Measurements from ENCODE around the gene RAB44. TPM values are rescaled to one million over a fixed set of nuclear protein-coding genes. Genes with fewer than 3 reads are reported as not detected.
A peak's percentile ranks its signal among the peaks of the same experiment; 100 is the strongest.

Gene RAB44
- total RNA-seq, 1 donor from 2014 or later = not detected

- peaks cover 35 to 60% (median 41%) of the 10 kb centered on the region in 3 donors for H3K4me1 ChIP-seq (ENCODE audit: control insufficient read depth in 3 of 3, insufficient read depth in 3 of 3, low read length in 3 of 3)
These were observed 19.1 kb upstream of the RAB44 start, which contains the start of gene CDKN1A for GRCh38 chr6:36678488-36679042. Gene CDKN1A (plus strand): TSS chr6:36678714. CDS start chr6:36684102, 5,388 bp downstream.

GRCh38 chr6:36679043-36679833 lies 18.4 kb upstream of the RAB44 start:
- peak overlapping the region; percentile 84 to 92 (median 88) for H3K4me3 ChIP-seq (ENCODE audit: low read length in 3 of 3)
- H3K27me3 ChIP-seq (ENCODE audit: control insufficient read depth in 3 of 3, insufficient read depth in 3 of 3, low read length in 3 of 3) = no peaks in the 10 kb centered on the region
- no peaks in the 10 kb centered on the region for H3K9me3 ChIP-seq (ENCODE audit: control insufficient read depth in 3 of 3, low read length in 3 of 3)
- H3K36me3 ChIP-seq (ENCODE audit: control insufficient read depth in 3 of 3, insufficient read depth in 3 of 3, low read length in 3 of 3) = peaks cover under 1 to 8% (median 5%) of the 10 kb centered on the region in 3 donors
- peak overlapping the region; percentile 99 for H3K27ac ChIP-seq (ENCODE audit: low read depth, low read length)
- H3K4me1 ChIP-seq (ENCODE audit: control insufficient read depth in 3 of 3, insufficient read depth in 3 of 3, low read length in 3 of 3) = peaks cover 35 to 66% (median 42%) of the 10 kb centered on the region in 3 donors
- peak overlapping the region; percentile 85 to 98 (median 85) for H3K9ac ChIP-seq (ENCODE audit: low read depth in 1 of 3, low read length in 3 of 3)

More at GRCh38 chr6:36678488-36679042, 19.1 kb upstream of the RAB44 start, which contains the start of gene CDKN1A:
- Histone ChIP-seq H3K4me3 (ENCODE audit: low read length in 3 of 3) (peak within 1 kb of the TSS; percentile 84 to 92 (median 88)), H3K9ac (ENCODE audit: low read depth in 1 of 3, low read length in 3 of 3) (peak within 1 kb of the TSS; percentile 85 to 98 (median 85)), H3K9me3 (ENCODE audit: control insufficient read depth in 3 of 3, low read length in 3 of 3) (no peaks in the 10 kb centered on the region), H3K27me3 (ENCODE audit: control insufficient read depth in 3 of 3, insufficient read depth in 3 of 3, low read length in 3 of 3) (no peaks in the 10 kb centered on the region), H3K36me3 (ENCODE audit: control insufficient read depth in 3 of 3, insufficient read depth in 3 of 3, low read length in 3 of 3) (peaks cover 0 to under 1% (median 0%) of the 10 kb centered on the region in 3 donors), H3K27ac (ENCODE audit: low read depth, low read length) (peak within 1 kb of the TSS; percentile 99)

- peak overlapping the region in 2 of 3 donors; percentile 13 to 31 for H3K4me3 ChIP-seq (ENCODE audit: low read length in 3 of 3)
- H3K27ac ChIP-seq (ENCODE audit: low read depth, low read length) = peak overlapping the region; percentile 85
- H3K27me3 ChIP-seq (ENCODE audit: control insufficient read depth in 3 of 3, insufficient read depth in 3 of 3, low read length in 3 of 3) = no peaks in the 10 kb centered on the region
- peaks cover 23 to 37% (median 33%) of the 10 kb centered on the region in 3 donors for H3K36me3 ChIP-seq (ENCODE audit: control insufficient read depth in 3 of 3, insufficient read depth in 3 of 3, low read length in 3 of 3)
- H3K9ac ChIP-seq (ENCODE audit: low read depth in 1 of 3, low read length in 3 of 3) = peak overlapping the region; percentile 57 to 68 (median 67)
- H3K9me3 ChIP-seq (ENCODE audit: control insufficient read depth in 3 of 3, low read length in 3 of 3) = no peaks in the 10 kb centered on the region
- peaks cover 33 to 65% (median 42%) of the 10 kb centered on the region in 3 donors for H3K4me1 ChIP-seq (ENCODE audit: control insufficient read depth in 3 of 3, insufficient read depth in 3 of 3, low read length in 3 of 3)
These were observed 15.1 kb upstream of the RAB44 start for GRCh38 chr6:36682328-36683144.

GRCh38 chr6:36683145-36683655 lies 14.4 kb upstream of the RAB44 start:
- H3K36me3 ChIP-seq (ENCODE audit: control insufficient read depth in 3 of 3, insufficient read depth in 3 of 3, low read length in 3 of 3) = peaks cover 23 to 37% (median 34%) of the 10 kb centered on the region in 3 donors
- no peak overlapping the region for H3K4me3 ChIP-seq (ENCODE audit: low read length in 3 of 3)
- peak overlapping the region in 1 of 3 donors; percentile 57 for H3K9ac ChIP-seq (ENCODE audit: low read depth in 1 of 3, low read length in 3 of 3)
- H3K4me1 ChIP-seq (ENCODE audit: control insufficient read depth in 3 of 3, insufficient read depth in 3 of 3, low read length in 3 of 3) = peaks cover 27 to 58% (median 37%) of the 10 kb centered on the region in 3 donors
- no peaks in the 10 kb centered on the region for H3K27me3 ChIP-seq (ENCODE audit: control insufficient read depth in 3 of 3, insufficient read depth in 3 of 3, low read length in 3 of 3)
- peak overlapping the region; percentile 85 for H3K27ac ChIP-seq (ENCODE audit: low read depth, low read length)
- H3K9me3 ChIP-seq (ENCODE audit: control insufficient read depth in 3 of 3, low read length in 3 of 3) = no peaks in the 10 kb centered on the region

GRCh38 chr6:36683656-36684446 lies 13.8 kb upstream of the RAB44 start:
- Histone ChIP-seq H3K4me3 (ENCODE audit: low read length in 3 of 3) (no peak overlapping the region), H3K4me1 (ENCODE audit: control insufficient read depth in 3 of 3, insufficient read depth in 3 of 3, low read length in 3 of 3) (peaks cover 22 to 53% (median 33%) of the 10 kb centered on the region in 3 donors), H3K27ac (ENCODE audit: low read depth, low read length) (peak overlapping the region; percentile 85), H3K27me3 (ENCODE audit: control insufficient read depth in 3 of 3, insufficient read depth in 3 of 3, low read length in 3 of 3) (no peaks in the 10 kb centered on the region), H3K9me3 (ENCODE audit: control insufficient read depth in 3 of 3, low read length in 3 of 3) (no peaks in the 10 kb centered on the region), H3K36me3 (ENCODE audit: control insufficient read depth in 3 of 3, insufficient read depth in 3 of 3, low read length in 3 of 3) (peaks cover 23 to 37% (median 34%) of the 10 kb centered on the region in 3 donors), H3K9ac (ENCODE audit: low read depth in 1 of 3, low read length in 3 of 3) (no peak overlapping the region)

GRCh38 chr6:36684447-36684812 lies 13.2 kb upstream of the RAB44 start:
- H3K27ac ChIP-seq (ENCODE audit: low read depth, low read length) = peak overlapping the region; percentile 11
- H3K4me1 ChIP-seq (ENCODE audit: control insufficient read depth in 3 of 3, insufficient read depth in 3 of 3, low read length in 3 of 3) = peaks cover 17 to 48% (median 27%) of the 10 kb centered on the region in 3 donors

GRCh38 chr6:36685166-36685924 lies 12.3 kb upstream of the RAB44 start:
- H3K27ac ChIP-seq (ENCODE audit: low read depth, low read length) = peak overlapping the region; percentile 1
- H3K4me3 ChIP-seq (ENCODE audit: low read length in 3 of 3) = no peak overlapping the region
- no peaks in the 10 kb centered on the region for H3K27me3 ChIP-seq (ENCODE audit: control insufficient read depth in 3 of 3, insufficient read depth in 3 of 3, low read length in 3 of 3)
- H3K9me3 ChIP-seq (ENCODE audit: control insufficient read depth in 3 of 3, low read length in 3 of 3) = no peaks in the 10 kb centered on the region
- H3K9ac ChIP-seq (ENCODE audit: low read depth in 1 of 3, low read length in 3 of 3) = no peak overlapping the region
- H3K36me3 ChIP-seq (ENCODE audit: control insufficient read depth in 3 of 3, insufficient read depth in 3 of 3, low read length in 3 of 3) = peaks cover 23 to 37% (median 34%) of the 10 kb centered on the region in 3 donors
- H3K4me1 ChIP-seq (ENCODE audit: control insufficient read depth in 3 of 3, insufficient read depth in 3 of 3, low read length in 3 of 3) = peaks cover 17 to 47% (median 25%) of the 10 kb centered on the region in 3 donors

More at GRCh38 chr6:36684447-36684812, 13.2 kb upstream of the RAB44 start:
- Histone ChIP-seq H3K9ac (ENCODE audit: low read depth in 1 of 3, low read length in 3 of 3) (no peak overlapping the region), H3K9me3 (ENCODE audit: control insufficient read depth in 3 of 3, low read length in 3 of 3) (no peaks in the 10 kb centered on the region), H3K4me3 (ENCODE audit: low read length in 3 of 3) (no peak overlapping the region), H3K36me3 (ENCODE audit: control insufficient read depth in 3 of 3, insufficient read depth in 3 of 3, low read length in 3 of 3) (peaks cover 23 to 37% (median 34%) of the 10 kb centered on the region in 3 donors), H3K27me3 (ENCODE audit: control insufficient read depth in 3 of 3, insufficient read depth in 3 of 3, low read length in 3 of 3) (no peaks in the 10 kb centered on the region)

GRCh38 chr6:36685926-36686667 lies 11.5 kb upstream of the RAB44 start:
- Histone ChIP-seq H3K36me3 (ENCODE audit: control insufficient read depth in 3 of 3, insufficient read depth in 3 of 3, low read length in 3 of 3) (peaks cover 23 to 37% (median 34%) of the 10 kb centered on the region in 3 donors), H3K9ac (ENCODE audit: low read depth in 1 of 3, low read length in 3 of 3) (no peak overlapping the region)

More at GRCh38 chr6:36685926-36686667, 11.5 kb upstream of the RAB44 start:
- H3K27ac ChIP-seq (ENCODE audit: low read depth, low read length) = no peak overlapping the region
- peaks cover 17 to 41% (median 20%) of the 10 kb centered on the region in 3 donors for H3K4me1 ChIP-seq (ENCODE audit: control insufficient read depth in 3 of 3, insufficient read depth in 3 of 3, low read length in 3 of 3)
- no peak overlapping the region for H3K4me3 ChIP-seq (ENCODE audit: low read length in 3 of 3)
- H3K9me3 ChIP-seq (ENCODE audit: control insufficient read depth in 3 of 3, low read length in 3 of 3) = no peaks in the 10 kb centered on the region
- no peaks in the 10 kb centered on the region for H3K27me3 ChIP-seq (ENCODE audit: control insufficient read depth in 3 of 3, insufficient read depth in 3 of 3, low read length in 3 of 3)
